SHP77 (cell line): ENCODE measurements around the gene RUFY3.
"Not testable (repeated sequence)": the region's sequence is repeated elsewhere in the genome, so short reads cannot be mapped to it uniquely, and the experiment has no call there.

Experiments used
- DNase-seq, 2 experiments: peaks; one replicate each; lab custom pipeline; 2025; lab: John Stamatoyannopoulos, UW

The RUFY3 gene

GRCh38 chr4:70721747-70722146 lies at the start of gene RUFY3:
RUFY3 (plus strand) TSS chr4:70721964; CDS start chr4:70722574, 610 bp downstream.
- DNase-seq, result peak; percentile 83 to 92

DNA sequence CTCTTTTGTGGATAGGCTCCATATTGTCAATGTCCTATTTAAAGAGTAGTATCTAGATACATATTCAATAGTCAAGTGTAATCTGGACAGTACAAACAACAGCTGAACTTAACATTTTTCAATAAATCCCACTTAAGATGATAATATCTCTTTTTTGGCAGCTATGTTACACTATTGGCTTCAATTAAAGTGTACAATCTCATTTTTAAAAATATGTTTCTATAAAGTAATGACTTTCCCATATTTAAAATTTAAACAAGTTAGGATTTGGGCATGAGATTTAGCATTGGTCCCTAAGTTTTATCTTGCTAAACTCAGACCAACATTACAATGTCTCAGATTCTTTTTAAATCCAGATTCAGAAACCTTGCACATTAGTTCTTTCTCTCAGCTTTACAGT lies 47.6 kb upstream of the RUFY3 start:
- no peak for DNase-seq

DNA sequence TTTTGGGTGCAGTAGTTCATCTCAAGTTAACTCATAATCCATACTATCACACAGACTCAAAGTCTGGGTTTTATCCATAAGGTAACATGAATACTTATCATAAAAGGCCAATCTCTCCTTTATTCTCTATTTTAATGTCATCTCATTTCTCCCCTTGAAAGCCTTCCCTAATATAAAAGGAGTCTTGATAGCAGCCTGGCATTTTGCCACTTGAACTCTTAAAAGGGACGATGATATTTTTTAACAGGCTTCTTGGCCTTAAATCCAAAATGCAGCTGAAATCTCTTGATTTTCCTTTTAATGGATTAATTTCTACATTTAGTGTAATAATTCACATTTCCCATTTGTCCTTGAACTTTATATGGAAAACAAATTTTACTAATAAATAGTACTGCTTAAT lies 47.0 kb upstream of the RUFY3 start:
- no peak for DNase-seq

DNA sequence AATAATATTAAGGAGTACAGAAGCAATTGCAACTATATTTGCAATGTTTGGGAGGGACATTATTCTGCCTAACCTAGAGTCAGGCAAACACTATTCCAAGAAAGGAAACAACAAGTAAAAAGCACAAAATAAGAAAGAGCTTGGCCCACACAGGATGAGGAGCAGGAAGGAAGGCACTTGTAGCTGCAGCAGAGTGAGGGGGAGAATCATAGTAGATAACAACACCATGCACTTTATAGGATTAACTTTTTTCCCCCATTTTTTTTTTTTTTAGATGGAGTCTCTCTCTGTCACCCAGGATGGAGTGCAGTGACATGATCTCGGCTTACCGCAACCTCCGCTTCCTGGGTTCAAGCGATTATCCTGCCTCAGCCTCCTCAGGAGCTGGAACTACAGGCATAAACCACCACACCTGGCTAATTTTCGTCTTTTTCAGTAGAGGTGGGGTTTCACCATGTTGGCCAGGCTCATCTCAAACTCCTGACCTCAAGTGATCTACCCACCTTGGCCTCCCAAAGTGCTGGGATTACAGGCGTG lies 45.1 kb upstream of the RUFY3 start:
- DNase-seq, result no peak

GRCh38 chr4:70678383-70678999 lies 43.3 kb upstream of the RUFY3 start:
- DNase-seq, result no peak

DNA sequence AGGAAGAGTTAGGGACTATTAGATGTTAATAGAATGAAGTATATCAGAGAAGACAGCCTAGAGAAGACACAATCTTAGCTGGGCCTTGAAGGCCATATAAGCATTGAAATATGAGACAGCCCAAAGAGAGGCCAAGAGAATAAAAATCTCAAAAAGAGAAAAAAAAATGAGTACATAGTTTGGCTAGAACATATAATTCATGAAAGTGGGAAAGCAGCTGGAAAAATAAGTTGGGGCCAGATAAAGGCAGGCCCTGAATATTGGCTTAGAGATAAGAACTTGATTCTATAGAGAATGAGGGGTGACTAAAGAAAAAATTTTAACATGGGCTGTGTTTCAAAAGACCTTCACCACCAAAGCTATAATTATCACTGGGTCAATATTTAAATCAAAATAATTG lies 40.8 kb upstream of the RUFY3 start:
- DNase-seq, result no peak

DNA sequence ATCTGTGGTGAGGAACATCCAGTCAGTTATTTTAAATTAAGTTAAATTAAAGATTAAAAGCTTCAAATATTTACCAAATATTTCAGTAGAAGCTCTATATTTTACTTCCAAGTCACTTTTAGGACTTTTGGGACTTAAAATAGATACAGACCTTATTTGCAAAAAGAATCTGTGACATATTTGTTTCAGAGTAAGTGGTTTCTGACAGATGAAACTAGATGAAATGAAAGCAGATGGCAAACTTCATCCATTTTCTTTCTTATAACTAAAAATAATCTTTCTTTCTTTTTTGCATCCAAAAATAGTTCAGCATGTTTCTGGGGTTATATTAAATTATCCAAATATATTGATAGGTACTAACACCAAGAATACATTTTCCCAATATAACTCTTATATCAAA lies 40.1 kb upstream of the RUFY3 start:
- no peak for DNase-seq

GRCh38 chr4:70682142-70682541 lies 39.6 kb upstream of the RUFY3 start:
- not testable (repeated sequence) for DNase-seq

- DNase-seq, result no peak
Observed at GRCh38 chr4:70687392-70687791, 34.4 kb upstream of the RUFY3 start.

DNA sequence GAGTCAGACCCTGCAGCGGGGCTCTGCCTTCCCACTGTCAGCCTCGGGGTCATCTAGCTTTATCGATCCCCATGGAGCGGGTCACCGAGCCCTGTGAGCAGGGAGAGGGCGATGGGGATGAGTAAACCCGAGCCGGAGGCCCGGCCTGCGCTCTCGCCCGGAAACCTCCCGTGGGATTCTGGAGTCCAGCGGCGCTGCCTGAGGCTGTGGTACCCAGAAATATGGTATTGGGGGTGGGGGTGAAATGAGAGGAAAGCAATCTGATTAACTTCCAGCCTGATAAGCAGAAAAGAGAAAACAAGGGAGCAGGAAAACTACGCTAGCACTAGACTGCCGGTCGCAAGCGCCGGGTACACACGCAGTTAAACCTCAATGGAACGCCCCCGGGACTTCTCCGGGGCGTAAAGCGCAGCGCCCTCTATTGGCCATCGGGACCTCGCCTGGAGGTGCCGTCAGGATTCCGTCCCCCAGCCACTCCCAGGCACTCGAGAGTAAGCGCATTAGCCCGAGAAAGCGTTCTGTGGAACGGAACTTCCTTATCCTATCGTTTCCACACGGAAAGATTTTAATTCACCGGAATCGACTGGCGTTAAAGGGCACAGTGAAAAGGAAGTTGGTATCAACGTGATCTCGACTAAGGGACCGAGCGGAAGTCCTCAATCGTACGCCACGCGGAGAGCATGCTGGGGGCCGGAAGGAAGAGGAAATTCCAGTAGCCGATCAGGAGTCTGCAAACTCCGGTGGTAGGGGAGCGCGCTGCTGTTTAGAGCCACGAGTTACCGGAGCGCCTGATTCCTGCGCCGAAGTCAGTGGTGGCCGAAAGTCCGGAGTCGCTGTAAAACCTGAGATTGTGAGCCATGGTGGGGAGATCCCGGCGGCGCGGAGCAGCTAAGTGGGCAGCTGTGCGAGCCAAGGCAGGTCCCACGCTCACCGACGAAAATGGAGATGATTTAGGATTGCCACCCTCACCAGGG lies 33.7 kb upstream of the RUFY3 start, which contains the start of gene UTP3:
UTP3 (plus strand) TSS at position 712 of the 974 bp plus-strand sequence; CDS start at position 858, 146 bp downstream.
- peak; percentile 99 for DNase-seq

DNA sequence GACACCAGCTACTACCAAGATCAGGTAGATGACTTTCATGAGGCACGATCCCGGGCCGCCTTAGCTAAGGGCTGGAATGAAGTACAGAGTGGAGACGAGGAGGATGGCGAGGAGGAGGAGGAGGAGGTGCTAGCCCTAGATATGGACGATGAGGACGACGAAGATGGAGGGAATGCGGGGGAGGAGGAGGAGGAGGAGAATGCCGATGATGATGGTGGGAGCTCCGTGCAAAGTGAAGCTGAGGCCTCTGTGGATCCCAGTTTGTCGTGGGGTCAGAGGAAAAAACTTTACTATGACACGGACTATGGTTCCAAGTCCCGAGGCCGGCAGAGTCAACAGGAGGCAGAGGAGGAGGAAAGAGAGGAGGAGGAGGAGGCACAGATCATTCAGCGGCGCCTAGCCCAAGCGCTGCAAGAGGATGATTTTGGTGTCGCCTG lies 33.0 kb upstream of the RUFY3 start:
- no peak for DNase-seq

- no peak for DNase-seq
Observed at GRCh38 chr4:70691661-70692060, 30.1 kb upstream of the RUFY3 start.

GRCh38 chr4:70694633-70695032 lies 27.1 kb upstream of the RUFY3 start:
- not testable (repeated sequence) for DNase-seq

DNA sequence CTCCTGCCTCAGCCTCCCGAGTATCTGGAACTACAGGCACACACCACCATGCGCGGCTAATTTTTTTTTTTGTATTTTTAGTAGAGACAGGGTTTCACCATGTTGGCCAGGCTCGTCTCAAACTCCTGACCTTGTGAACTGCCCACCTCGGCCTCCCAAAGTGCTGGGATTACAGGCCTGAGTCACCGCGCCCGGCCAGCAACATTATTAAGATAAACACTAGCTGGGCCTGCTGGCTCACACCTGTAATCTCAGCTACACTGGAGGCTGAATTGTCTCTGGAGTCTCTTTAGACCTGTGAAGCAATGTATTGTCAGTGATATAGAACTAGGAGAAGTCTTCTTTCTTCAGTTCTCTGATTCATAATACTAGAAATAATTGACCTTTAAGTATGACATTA lies 23.3 kb upstream of the RUFY3 start:
- DNase-seq, result not testable (repeated sequence)

DNA sequence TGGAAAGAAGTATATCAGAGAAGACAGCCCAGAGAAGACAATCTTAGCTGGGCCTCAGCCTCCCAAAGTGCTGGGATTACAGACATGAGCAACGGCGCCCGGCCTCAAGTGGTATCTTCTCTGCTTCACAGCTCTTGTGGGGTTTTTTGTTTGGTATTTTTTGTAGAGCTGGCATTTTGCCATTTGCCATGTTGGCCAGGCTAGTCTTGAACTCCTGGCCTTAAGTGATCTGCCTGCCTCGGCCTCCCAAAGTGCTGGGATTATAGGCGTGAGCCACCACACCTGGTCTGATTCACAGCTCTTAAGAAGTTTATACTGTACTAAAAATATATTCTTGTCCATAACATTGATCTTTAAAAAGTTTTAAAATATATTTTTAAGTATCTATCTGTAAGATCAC lies 21.1 kb upstream of the RUFY3 start:
- DNase-seq, result no peak

- no peak for DNase-seq
Observed at GRCh38 chr4:70701271-70701670, 20.5 kb upstream of the RUFY3 start.

DNA sequence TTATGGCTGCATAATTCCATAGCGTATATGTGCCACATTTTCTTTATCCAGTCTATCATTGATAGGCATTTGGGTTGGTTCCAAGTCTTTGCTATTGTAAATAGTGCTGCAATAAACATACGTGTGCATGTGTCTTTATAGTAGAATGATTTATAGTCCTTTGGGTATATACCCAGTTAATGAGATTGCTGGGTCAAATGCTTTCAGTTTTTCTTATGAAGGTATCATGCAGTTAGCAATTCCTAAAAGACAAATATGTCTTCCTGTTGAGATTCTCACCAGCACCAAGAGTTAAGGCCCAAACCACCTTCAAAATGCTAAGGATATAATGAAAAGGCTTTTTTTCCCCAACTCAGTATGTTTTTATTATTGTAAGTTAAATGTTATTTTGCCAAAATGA lies 19.2 kb upstream of the RUFY3 start:
- peak in 1 of 2 experiments; percentile 6 for DNase-seq

DNA sequence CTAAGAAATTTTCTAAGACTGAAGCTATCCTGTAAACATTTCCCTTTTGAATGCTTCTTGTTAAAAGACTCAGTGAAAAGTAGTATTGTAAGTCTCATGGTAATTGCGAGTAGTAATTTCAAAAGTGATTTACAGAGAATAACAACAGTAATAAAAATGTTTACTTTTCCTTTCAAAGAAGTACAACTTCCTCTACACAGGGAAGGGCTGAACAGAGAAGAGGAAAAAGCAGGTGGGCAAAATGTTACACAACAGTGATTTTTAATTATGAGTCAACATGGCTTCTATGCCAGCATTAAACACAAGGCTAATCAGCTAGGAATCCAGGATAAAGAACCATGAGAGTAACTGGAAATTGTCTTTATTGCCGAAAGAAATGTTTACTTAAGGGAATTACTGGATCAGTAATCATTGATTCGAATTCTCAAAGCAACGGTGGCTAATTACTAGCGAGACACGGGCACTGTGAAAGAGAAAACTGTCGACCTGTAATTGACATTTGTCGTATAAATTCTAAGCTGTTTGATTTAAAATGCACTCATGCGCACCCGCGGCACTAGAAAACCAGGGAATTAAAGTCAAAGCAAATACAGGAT lies 18.0 kb upstream of the RUFY3 start:
- DNase-seq, result peak; percentile 45 to 56

DNA sequence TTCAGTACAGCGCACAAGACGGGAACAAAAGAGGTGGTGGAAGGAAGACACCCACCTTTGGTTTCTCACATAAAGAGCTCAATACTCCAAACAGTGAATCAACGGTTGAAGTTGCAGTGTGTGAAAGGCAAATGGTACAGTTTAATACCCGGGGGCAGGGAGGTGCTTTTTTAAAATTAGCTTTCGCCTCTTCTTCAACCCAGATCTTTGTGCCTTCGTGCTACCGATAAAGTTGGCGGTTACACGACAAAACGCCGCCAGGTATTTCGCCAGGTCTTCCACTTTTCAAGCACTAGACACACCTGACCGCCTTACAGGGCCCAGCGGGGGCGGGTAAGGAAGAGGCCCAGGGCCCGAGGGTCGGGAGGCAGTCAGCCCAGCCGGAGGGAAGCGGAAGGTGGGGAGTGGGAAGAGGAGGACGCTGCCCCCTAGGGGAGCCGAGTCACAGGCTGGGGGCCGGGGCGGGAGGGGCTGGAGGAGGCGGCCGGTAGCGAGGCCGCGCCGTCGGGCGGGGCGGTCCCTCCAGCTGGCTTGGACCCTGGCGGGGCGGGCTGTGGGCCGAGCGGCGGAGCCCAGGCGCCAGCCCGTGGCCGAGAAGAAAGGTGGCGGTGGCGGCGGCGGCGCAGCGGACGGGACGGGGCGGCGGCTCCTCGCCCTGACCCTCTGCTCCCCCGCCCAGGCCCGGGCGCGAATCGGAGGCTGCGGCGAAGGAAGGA lies 17.4 kb upstream of the RUFY3 start:
- peak; percentile 81 to 85 for DNase-seq

DNA sequence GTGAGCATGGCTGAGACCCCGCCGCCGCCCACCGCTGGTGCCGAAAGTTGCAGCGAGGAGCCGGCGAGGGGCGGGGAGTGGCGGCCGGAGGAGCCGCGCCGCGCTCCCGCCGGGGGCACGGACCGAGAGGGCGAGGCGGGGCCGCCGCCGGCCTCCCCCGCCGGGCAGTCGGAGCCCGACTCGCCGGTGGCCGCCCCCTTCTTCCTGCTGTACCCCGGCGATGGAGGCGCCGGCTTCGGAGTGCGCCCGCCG lies 16.9 kb upstream of the RUFY3 start:
- no peak for DNase-seq

GRCh38 chr4:70705183-70706043 lies 16.4 kb upstream of the RUFY3 start:
- DNase-seq, result peak; percentile 28 to 65
